ENCODE measurements around the gene CIAO2B. TPM values are rescaled to one million over a fixed set of nuclear protein-coding genes. Genes with fewer than 3 reads are reported as not detected.

The CIAO2B gene
- total RNA-seq, 1 donor from 2014 or later, result 58.1 TPM

DNA sequence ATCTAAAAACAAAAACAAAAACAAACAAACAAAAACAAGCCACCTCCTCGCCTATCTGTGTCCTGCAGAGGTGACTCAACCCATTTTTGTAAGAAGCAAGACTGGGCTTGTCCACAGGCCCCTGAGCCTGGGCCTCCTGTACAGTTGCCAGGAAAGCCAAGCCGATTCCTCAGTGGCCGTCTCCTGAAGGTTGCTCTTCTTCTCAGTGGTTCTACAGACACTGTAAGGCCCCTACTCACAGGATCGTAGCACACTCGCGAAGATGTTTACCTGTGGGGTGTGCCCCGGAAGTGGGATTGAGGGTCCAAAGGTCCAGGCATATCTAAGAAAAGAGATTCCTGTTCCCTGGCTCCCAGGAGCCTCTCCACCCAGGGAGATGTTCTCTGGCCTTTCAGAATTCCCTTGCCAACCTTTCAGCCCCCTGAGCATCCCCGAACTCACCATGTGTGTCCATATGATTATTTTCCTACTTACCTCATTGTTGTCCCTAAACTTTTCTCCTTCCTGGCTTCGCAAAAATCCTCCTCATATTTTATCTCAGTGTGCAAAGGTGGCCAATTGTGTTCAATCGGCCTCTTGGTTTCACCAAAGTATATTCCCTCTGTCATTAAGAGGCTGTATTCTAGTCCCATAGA lies 19.4 kb upstream of the CIAO2B start:
- Mint-ChIP-seq H3K27me3 (peaks cover 22% of the 10 kb centered on the region), H3K4me3 (ENCODE audit: low read depth) (no peak overlapping the region), H3K27ac (no peak overlapping the region), H3K9me3 (ENCODE audit: low read depth) (peaks cover 4% of the 10 kb centered on the region), H3K4me1 (ENCODE audit: low read depth) (peaks cover 4% of the 10 kb centered on the region), H3K36me3 (ENCODE audit: insufficient read depth) (no peaks in the 10 kb centered on the region)
- TF ChIP-seq CTCF (IDR thresholded peaks at IDR 0.05; ENCODE audit: unreplicated experiment), result no peak
- no peak for DNase-seq (ENCODE audit: low spot score, unreplicated experiment)

- TF ChIP-seq CTCF (IDR thresholded peaks at IDR 0.05; ENCODE audit: unreplicated experiment), result no peak
- peaks cover 4% of the 10 kb centered on the region for H3K9me3 Mint-ChIP-seq (ENCODE audit: low read depth)
- no peak for DNase-seq (ENCODE audit: low spot score, unreplicated experiment)
- no peaks in the 10 kb centered on the region for H3K36me3 Mint-ChIP-seq (ENCODE audit: insufficient read depth)
- H3K27ac Mint-ChIP-seq, result no peak overlapping the region
- H3K27me3 Mint-ChIP-seq, result peaks cover 13% of the 10 kb centered on the region
- H3K4me1 Mint-ChIP-seq (ENCODE audit: low read depth), result peaks cover 4% of the 10 kb centered on the region
- H3K4me3 Mint-ChIP-seq (ENCODE audit: low read depth), result no peak overlapping the region
These were observed 18.4 kb upstream of the CIAO2B start for GRCh38 chr16:66952430-66953110.

- TF ChIP-seq CTCF (IDR thresholded peaks at IDR 0.05; ENCODE audit: unreplicated experiment), result no peak
- no peak for DNase-seq (ENCODE audit: low spot score, unreplicated experiment)
- H3K27ac Mint-ChIP-seq, result no peak overlapping the region
- H3K9me3 Mint-ChIP-seq (ENCODE audit: low read depth), result peaks cover 4% of the 10 kb centered on the region
- H3K27me3 Mint-ChIP-seq, result peaks cover 19% of the 10 kb centered on the region
- no peak overlapping the region for H3K4me3 Mint-ChIP-seq (ENCODE audit: low read depth)
- peaks cover 4% of the 10 kb centered on the region for H3K4me1 Mint-ChIP-seq (ENCODE audit: low read depth)
- H3K36me3 Mint-ChIP-seq (ENCODE audit: insufficient read depth), result no peaks in the 10 kb centered on the region
These were observed 17.0 kb upstream of the CIAO2B start for GRCh38 chr16:66950971-66951790.

GRCh38 chr16:66950437-66950836 lies 16.2 kb upstream of the CIAO2B start:
- H3K36me3 Mint-ChIP-seq (ENCODE audit: insufficient read depth), result no peaks in the 10 kb centered on the region
- DNase-seq (ENCODE audit: low spot score, unreplicated experiment), result no peak
- H3K4me3 Mint-ChIP-seq (ENCODE audit: low read depth), result no peak overlapping the region
- H3K27me3 Mint-ChIP-seq, result peaks cover 19% of the 10 kb centered on the region
- peaks cover 4% of the 10 kb centered on the region for H3K4me1 Mint-ChIP-seq (ENCODE audit: low read depth)
- no peak overlapping the region for H3K27ac Mint-ChIP-seq
- no peak for TF ChIP-seq CTCF (IDR thresholded peaks at IDR 0.05; ENCODE audit: unreplicated experiment)
- peaks cover 4% of the 10 kb centered on the region for H3K9me3 Mint-ChIP-seq (ENCODE audit: low read depth)

- Mint-ChIP-seq H3K4me3 (ENCODE audit: low read depth) (no peak overlapping the region), H3K27me3 (peaks cover 16% of the 10 kb centered on the region), H3K36me3 (ENCODE audit: insufficient read depth) (no peaks in the 10 kb centered on the region), H3K9me3 (ENCODE audit: low read depth) (peaks cover 4% of the 10 kb centered on the region), H3K27ac (no peak overlapping the region), H3K4me1 (ENCODE audit: low read depth) (peaks cover 4% of the 10 kb centered on the region)
- TF ChIP-seq CTCF (IDR thresholded peaks at IDR 0.05; ENCODE audit: unreplicated experiment), result no peak
- no peak for DNase-seq (ENCODE audit: low spot score, unreplicated experiment)
These were observed 15.3 kb upstream of the CIAO2B start for GRCh38 chr16:66949472-66949871.
